Measurements from ENCODE around the gene DUSP28.

GRCh38 chr2:240611601-240612210 lies 51.5 kb downstream of the DUSP28 start:
- TF ChIP-seq CTCF (IDR thresholded peaks at IDR 0.05), result no peak
- TF ChIP-seq POLR2AphosphoS5 (IDR thresholded peaks at IDR 0.05; ENCODE audit: low read depth, low read length), result no peak
- TF ChIP-seq REST (IDR thresholded peaks at IDR 0.05; ENCODE audit: insufficient read depth in 1 of 2, low read depth in 2 of 2, low read length in 1 of 2), result no peak

All from Panc1 (cell line).